Keratinocyte (primary cell): ENCODE measurements around the gene HGFAC. TPM values are rescaled to one million over a fixed set of nuclear protein-coding genes. Genes with fewer than 3 reads are reported as not detected.

Experiments used
- DNase-seq: peaks from one replicate; pipeline ENCODE4 v3.0.0-alpha.2; 2011; ENCODE audit warnings: low read depth, missing footprints, low spot score
- FAIRE-seq: peaks from 2 replicates; lab custom pipeline; 2011; peaks lifted over from hg19 to GRCh38; lab: Jason Lieb, UNC
- H2AFZ ChIP-seq: 2 replicates; pipeline ENCODE4 v1.6.0; 2012; ENCODE audit warnings: low read length, control low read depth, inconsistent platforms; ENCODE audit not compliant: control insufficient read depth
- H3K27ac ChIP-seq: 2 replicates; pipeline ENCODE4 v1.5.1; 2011; ENCODE audit warnings: low read length; ENCODE audit not compliant: control insufficient read depth, insufficient read depth
- H3K27me3 ChIP-seq: 3 replicates; pipeline ENCODE4 v1.6.0; 2011; ENCODE audit warnings: low read length; ENCODE audit not compliant: control insufficient read depth, insufficient read depth; ENCODE audit errors: extremely low read depth
- H3K36me3 ChIP-seq, 2 experiments: 2 replicates in 1 of 2; 3 replicates in 1 of 2; pipeline ENCODE4 v1.5.1; 2011; ENCODE audit warnings: low read length in 2 of 2, mild to moderate bottlenecking in 1 of 2; ENCODE audit not compliant: control insufficient read depth in 2 of 2, insufficient read depth in 2 of 2; ENCODE audit errors: extremely low read depth in 1 of 2
- H3K4me1 ChIP-seq: 3 replicates; pipeline ENCODE4 v1.5.1; 2011; ENCODE audit warnings: low read length; ENCODE audit not compliant: control insufficient read depth, insufficient read depth; ENCODE audit errors: extremely low read depth
- H3K4me2 ChIP-seq: 3 replicates; pipeline ENCODE4 v1.6.0; 2011; ENCODE audit warnings: low read depth, low read length; ENCODE audit not compliant: control insufficient read depth, insufficient read depth; ENCODE audit errors: extremely low read depth
- H3K4me3 ChIP-seq, 3 experiments: fragments of 200-600 bp in 1 of 3; sonication (generic) in 1 of 3; 2 replicates in 2 of 3; 3 replicates in 1 of 3; pipeline ENCODE4 v1.5.1; 2011 to 2016; ENCODE audit warnings: low read length in 3 of 3, mild to moderate bottlenecking in 3 of 3, control low read depth in 2 of 3, inconsistent platforms in 1 of 3, low read depth in 1 of 3, mixed read lengths in 1 of 3, mixed run types in 1 of 3, moderate library complexity in 1 of 3; ENCODE audit not compliant: control insufficient read depth in 2 of 3, insufficient read depth in 2 of 3; ENCODE audit errors: extremely low read depth in 1 of 3
- H3K79me2 ChIP-seq: 2 replicates; pipeline ENCODE4 v1.6.0; 2012; ENCODE audit warnings: low read length; ENCODE audit not compliant: control insufficient read depth, insufficient read depth
- H3K9ac ChIP-seq: 3 replicates; pipeline ENCODE4 v1.6.0; 2011; ENCODE audit warnings: low read length; ENCODE audit not compliant: control insufficient read depth, insufficient read depth; ENCODE audit errors: extremely low read depth
- H3K9me1 ChIP-seq: 3 replicates; pipeline ENCODE4 v1.6.0; 2011; ENCODE audit warnings: low read length; ENCODE audit not compliant: control insufficient read depth, insufficient read depth; ENCODE audit errors: extremely low read depth
- H3K9me3 ChIP-seq: 2 replicates; pipeline ENCODE4 v1.5.1; 2012; ENCODE audit warnings: low read depth, low read length; ENCODE audit not compliant: control insufficient read depth
- H4K20me1 ChIP-seq: 3 replicates; pipeline ENCODE4 v1.6.0; 2011; ENCODE audit warnings: low read length; ENCODE audit not compliant: control insufficient read depth, insufficient read depth; ENCODE audit errors: extremely low read depth
- CTCF ChIP-seq, 3 experiments: IDR thresholded peaks in 1 of 3; conservative IDR thresholded peaks in 1 of 3; optimal IDR thresholded peaks in 1 of 3; 2 replicates in 2 of 3; 3 replicates in 1 of 3; pipeline versions ENCODE3 to v1.5.1; 2011; ENCODE audit warnings: low read length in 3 of 3, mild to moderate bottlenecking in 3 of 3, moderate library complexity in 2 of 3, control low read depth in 1 of 3, inconsistent platforms in 1 of 3; ENCODE audit not compliant: insufficient read depth in 2 of 3; ENCODE audit errors: extremely low read depth in 1 of 3
- EZH2 ChIP-seq: IDR thresholded peaks from one replicate; pipeline ENCODE4 v1.6.1; 2012; ENCODE audit warnings: inconsistent platforms, mild to moderate bottlenecking, low read length, moderate library complexity
- dilution Hi-C: fragments of 300-500 bp; cut with MboI; formaldehyde crosslinking; loops from one replicate; pipeline ENCODE4 v1.7.0; 2020; ENCODE audit warnings: low sequenced_read_pairs; ENCODE audit not compliant: extremely low pct_ligation_motif_present
- polyA plus RNA-seq, 5 experiments: library from polyadenylated mRNA; depleted of rRNA in 3 of 5; stranded (reverse) in 3 of 5; stranded (forward) in 1 of 5; unstranded in 1 of 5; fragments of >200 nt; gene quantifications; 1 replicate in 1 of 5; 2 replicates in 3 of 5; 3 replicates in 1 of 5; pipeline versions ENCODE4 v1.2.1 to v1.2.3, GENCODE V29; 2011 to 2012; ENCODE audit warnings: missing spikeins in 2 of 5, low read depth in 1 of 5, low replicate concordance in 1 of 5

Gene HGFAC
- polyA plus RNA-seq, 1 donor (not counting 4 experiments of a cell fraction or from before 2014, with no cell fraction given) = not detected

GRCh38 chr4:3484057-3484973 is 42.5 kb downstream of the HGFAC start:
- FAIRE-seq (peak; percentile 78), DNase-seq (peak; percentile 66)
- Histone ChIP-seq H3K9me3 (no peaks in the 10 kb centered on the region), H4K20me1 (no peaks in the 10 kb centered on the region), H3K9me1 (no peaks in the 10 kb centered on the region), H2AFZ (peak overlapping the region; percentile 66), H3K36me3 (no peaks in the 10 kb centered on the region), H3K27ac (peak overlapping the region; percentile 31), H3K4me2 (peak overlapping the region; percentile 92), H3K4me1 (peaks cover 20% of the 10 kb centered on the region), H3K4me3 (peak overlapping the region; percentile 30 to 57 (median 51)), H3K79me2 (no peaks in the 10 kb centered on the region), H3K27me3 (peaks cover 35% of the 10 kb centered on the region), H3K9ac (peak overlapping the region; percentile 65)
- dilution Hi-C loops = no loop called here
- TF ChIP-seq CTCF (optimal IDR thresholded peaks at IDR 0.05 in 1 of 3, IDR thresholded peaks at IDR 0.05 in 1 of 3, conservative IDR thresholded peaks at IDR 0.05 in 1 of 3; ENCODE audit: extremely low read depth in 1 of 3, insufficient read depth in 2 of 3, low read length in 3 of 3) (no peak), EZH2 (no peak)

- FAIRE-seq = no peak
- H2AFZ ChIP-seq = peak overlapping the region; percentile 66
- peak overlapping the region; percentile 30 to 57 (median 51) for H3K4me3 ChIP-seq
- no peaks in the 10 kb centered on the region for H4K20me1 ChIP-seq
- H3K79me2 ChIP-seq = no peaks in the 10 kb centered on the region
- no peaks in the 10 kb centered on the region for H3K9me3 ChIP-seq
- peaks cover 31% of the 10 kb centered on the region for H3K27me3 ChIP-seq
- no peaks in the 10 kb centered on the region for H3K9me1 ChIP-seq
- H3K4me1 ChIP-seq = peaks cover 20% of the 10 kb centered on the region
- peak overlapping the region; percentile 65 for H3K9ac ChIP-seq
- no peak for DNase-seq
- H3K27ac ChIP-seq = peak overlapping the region; percentile 31
- TF ChIP-seq EZH2 (no peak), CTCF (optimal IDR thresholded peaks at IDR 0.05 in 1 of 3, IDR thresholded peaks at IDR 0.05 in 1 of 3, conservative IDR thresholded peaks at IDR 0.05 in 1 of 3; ENCODE audit: extremely low read depth in 1 of 3, insufficient read depth in 2 of 3, low read length in 3 of 3) (no peak)
- H3K4me2 ChIP-seq = peak overlapping the region; percentile 92
- no peaks in the 10 kb centered on the region for H3K36me3 ChIP-seq
- dilution Hi-C loops = no loop called here
Measured at GRCh38 chr4:3485011-3485791, 43.4 kb downstream of the HGFAC start.
